GM21825 (cell line): ENCODE measurements around the gene VPS8.

ENCODE experiments used
- ATAC-seq: cut with Tn5 transposase; IDR thresholded peaks from one replicate; pipeline ENCODE4 v1.9.1; 2021; ENCODE audit warnings: mild to moderate bottlenecking, moderate library complexity; ENCODE audit not compliant: unreplicated experiment

The VPS8 gene

GRCh38 chr3:184807549-184807948, 4.4 kb upstream of the VPS8 start:
- ATAC-seq, result no peak

DNA sequence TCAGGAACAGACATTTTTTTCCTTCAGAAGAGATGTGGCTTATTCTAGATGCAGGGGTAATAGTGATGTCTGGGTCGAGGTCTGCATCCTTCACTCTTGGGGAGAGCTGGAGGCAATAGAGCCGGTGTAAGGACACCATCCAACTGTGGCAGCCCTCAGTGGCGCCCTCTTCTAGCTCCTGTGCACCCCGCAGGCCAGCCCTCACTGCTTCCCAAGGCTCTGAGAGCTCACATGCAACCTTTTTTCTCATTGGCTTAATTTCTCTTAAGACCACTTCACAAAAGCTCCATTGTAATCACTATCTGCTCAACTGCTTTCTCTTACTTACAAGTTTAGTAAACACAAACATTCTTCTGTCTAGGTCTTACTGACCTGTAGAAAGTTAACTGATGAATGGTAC, 3.9 kb upstream of the VPS8 start:
- ATAC-seq, result no peak

DNA sequence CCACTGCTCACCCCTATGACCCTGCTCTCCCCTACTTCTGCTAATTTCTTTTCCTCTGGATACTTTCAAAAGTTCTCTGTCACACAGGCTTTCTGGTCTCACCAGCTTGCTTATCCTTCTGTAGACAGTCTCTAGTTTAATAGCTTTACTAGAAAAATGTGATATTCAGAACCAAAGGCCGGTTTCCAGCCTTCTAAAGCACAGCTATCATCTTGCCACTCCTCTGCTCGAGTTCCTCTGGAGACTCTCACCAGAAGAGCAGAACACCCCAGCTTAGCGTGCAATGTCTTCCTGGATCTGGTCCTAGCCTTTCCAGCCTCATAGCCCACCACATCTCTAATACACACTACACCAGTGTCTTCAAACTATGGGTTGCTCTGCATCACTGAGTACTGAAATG, 1.8 kb upstream of the VPS8 start:
- no peak for ATAC-seq

DNA sequence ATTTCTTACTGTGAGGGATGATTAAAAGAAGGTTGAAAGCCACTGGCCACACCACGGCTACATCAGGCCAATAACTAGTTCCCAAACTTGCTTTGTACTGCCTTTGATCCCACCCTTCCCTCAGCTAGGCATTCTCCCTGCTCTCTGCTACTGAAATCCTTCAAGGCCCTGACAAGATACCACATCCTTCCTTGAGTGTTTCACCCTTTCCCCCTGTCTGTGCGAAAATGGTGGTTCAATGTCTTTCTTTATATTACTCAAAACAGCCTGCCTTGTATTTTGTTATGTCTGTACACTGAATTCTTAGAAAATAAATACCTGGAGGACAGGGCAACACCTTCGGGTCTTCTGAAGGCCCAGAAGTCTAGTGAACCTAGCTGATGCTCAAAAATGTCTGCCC, 932 bp upstream of the VPS8 start:
- no peak for ATAC-seq

GRCh38 chr3:184811663-184811998, 335 bp upstream of the VPS8 start:
- no peak for ATAC-seq

GRCh38 chr3:184812662-184813042, 686 bp downstream of the VPS8 start:
- peak; percentile 18 for ATAC-seq

- ATAC-seq, result no peak
Observed at GRCh38 chr3:184813357-184813756, 1.4 kb downstream of the VPS8 start.

DNA sequence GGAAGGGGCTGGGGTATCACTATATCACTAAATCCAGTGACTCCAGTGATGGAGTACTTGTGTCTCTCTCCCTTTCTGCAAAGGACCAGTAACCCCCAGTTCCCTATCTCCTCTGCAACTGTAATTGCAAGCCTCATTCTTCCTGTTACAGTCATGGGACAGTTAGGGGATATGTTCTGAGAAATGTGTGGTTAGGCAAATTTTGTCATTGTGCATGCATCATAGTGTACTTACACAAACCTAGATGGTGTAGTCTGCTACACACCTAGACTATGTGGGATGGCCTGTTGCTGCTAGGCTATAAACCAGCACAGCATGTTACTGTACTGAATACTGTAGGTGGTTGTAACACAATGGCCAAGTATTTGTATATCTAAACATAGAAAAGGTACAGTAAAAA, 2.2 kb downstream of the VPS8 start:
- no peak for ATAC-seq

DNA sequence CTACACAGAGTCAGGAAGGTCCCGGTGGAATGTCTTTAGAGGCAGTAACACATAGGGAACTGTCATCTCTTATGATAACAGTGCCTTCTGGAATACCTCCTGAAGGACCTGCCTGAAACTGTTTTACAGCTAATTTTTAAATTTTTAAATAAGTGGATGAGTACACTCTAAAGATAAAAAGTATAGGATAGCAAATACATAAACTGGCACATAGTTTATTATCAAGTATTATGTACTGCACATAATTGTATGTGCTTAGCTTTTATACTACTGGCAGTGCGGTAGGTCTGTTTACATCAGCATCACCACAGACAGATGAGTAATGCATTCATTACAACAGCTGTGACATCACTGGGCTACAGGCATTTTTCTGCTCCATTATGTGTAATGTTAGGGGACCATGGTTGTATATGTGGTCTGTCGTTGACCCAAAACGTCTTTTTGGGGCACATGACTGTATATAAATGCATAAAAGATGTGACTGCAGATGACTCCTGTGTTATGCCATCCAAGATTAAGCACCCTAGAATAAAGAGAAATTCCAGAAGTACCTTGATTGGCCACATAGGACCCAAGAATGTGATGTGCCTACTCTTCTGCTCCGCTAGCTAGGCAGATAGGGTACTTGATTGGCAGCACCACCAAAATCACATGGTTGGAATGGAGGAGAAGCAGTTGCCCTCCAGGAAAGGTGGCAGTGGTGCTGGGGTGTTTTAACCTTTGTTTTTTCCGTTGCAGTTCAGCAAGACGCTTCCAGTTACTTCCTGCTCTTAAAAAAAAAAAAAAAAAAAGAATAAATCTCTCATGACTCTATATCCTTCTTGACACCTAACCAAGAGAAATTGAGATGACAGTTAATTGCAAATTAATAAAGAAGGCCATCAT, 3.3 kb downstream of the VPS8 start:
- ATAC-seq, result no peak

GRCh38 chr3:184816614-184817013, 4.6 kb downstream of the VPS8 start:
- ATAC-seq, result no peak

DNA sequence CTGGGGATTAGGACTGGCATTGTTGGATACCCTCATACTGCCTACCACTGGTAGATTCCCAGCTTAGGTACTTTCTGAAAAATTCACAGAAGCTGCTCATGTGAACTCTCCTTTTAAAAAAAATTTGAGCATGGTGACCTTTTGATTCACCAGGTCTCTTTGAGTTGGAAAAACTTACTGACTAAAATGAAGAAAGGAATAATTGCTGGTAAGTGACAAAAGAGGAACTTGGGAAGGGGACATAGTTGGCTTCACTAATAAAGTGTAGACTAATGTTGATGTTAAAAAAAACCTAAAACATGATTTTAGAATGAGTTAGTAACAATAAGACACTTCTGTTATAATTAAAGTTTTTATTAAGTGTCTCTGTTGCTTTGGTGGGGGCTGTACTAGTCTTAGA, 8.6 kb downstream of the VPS8 start:
- no peak for ATAC-seq

DNA sequence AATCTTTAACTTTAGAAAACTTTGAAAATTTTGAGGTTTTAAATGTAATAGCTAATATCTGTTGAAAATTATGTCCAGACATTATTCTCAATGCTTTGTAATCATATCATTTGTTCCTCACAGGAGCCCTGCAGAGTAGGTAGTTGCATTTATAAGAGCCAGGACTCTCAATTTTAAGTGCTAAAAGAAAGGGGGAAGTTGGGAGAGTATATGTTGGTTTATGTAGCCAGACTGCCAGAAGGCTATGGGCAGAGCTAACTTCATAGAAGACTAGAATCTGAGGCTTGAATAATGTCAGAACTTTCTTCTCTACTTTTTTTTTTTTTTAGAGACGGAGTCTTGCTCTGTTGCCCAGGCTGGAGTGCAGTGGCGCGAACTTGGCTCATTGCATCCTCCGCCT, 9.1 kb downstream of the VPS8 start:
- no peak for ATAC-seq

GRCh38 chr3:184822081-184822480, 10.1 kb downstream of the VPS8 start:
- ATAC-seq, result no peak

DNA sequence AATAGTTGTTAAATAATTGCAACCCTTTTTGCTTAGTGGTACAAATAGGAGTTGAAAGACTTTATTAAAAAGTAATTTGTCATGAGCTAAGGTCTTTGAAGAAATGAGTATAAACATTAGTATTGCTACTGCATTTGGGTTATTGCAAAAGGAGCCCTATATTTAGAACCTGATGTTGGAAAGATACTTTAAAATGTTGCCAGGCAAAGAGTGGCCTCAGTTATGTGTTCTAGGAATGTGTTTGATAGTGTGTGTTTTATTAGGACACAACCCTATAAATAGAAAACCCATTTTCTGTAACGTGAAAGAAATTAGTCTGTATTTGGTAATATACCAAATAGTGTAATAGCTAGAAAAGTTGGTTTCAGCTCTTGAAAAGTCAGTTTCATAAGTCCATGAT, 10.7 kb downstream of the VPS8 start:
- no peak for ATAC-seq

GRCh38 chr3:184823990-184824389, 12.0 kb downstream of the VPS8 start:
- ATAC-seq, result no peak

- no peak for ATAC-seq
Observed at GRCh38 chr3:184825121-184825820, 13.3 kb downstream of the VPS8 start.

GRCh38 chr3:184827572-184827971, 15.6 kb downstream of the VPS8 start:
- no peak for ATAC-seq

DNA sequence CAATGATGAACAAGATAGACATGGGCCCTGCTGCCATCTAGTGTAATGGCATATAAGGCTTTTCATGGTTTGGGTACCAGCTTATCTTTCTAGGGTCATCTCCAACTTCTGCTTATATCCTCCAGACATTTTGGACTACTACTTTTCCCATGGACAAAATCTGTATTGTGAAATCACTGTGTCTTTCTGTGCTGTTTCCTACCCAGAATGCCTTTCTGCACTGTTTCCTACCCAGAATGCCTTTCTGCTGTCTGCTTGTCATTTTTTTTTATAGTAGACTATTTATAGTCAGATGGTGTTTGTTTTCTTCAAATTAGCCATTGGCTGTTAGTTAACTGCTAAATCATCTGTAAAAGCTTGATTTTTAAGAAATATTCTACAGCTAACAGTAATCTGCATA, 20.1 kb downstream of the VPS8 start:
- no peak for ATAC-seq

GRCh38 chr3:184832903-184833302, 20.9 kb downstream of the VPS8 start:
- no peak for ATAC-seq

- ATAC-seq, result no peak
Observed at GRCh38 chr3:184836090-184836822, 24.3 kb downstream of the VPS8 start.

GRCh38 chr3:184842433-184842832, 30.5 kb downstream of the VPS8 start:
- no peak for ATAC-seq

- no peak for ATAC-seq
Observed at GRCh38 chr3:184845819-184846218, 33.9 kb downstream of the VPS8 start.
